Measurements from ENCODE around the gene KLHL36. TPM values are rescaled to one million over a fixed set of nuclear protein-coding genes. Genes with fewer than 3 reads are reported as not detected.

Gene KLHL36
- total and polyA plus RNA-seq, 9 of the 15 experiments (the other 6 are each of a cell fraction or from before 2014, with no cell fraction given): 2.1 to 51.2 (median 18.5) TPM

DNA sequence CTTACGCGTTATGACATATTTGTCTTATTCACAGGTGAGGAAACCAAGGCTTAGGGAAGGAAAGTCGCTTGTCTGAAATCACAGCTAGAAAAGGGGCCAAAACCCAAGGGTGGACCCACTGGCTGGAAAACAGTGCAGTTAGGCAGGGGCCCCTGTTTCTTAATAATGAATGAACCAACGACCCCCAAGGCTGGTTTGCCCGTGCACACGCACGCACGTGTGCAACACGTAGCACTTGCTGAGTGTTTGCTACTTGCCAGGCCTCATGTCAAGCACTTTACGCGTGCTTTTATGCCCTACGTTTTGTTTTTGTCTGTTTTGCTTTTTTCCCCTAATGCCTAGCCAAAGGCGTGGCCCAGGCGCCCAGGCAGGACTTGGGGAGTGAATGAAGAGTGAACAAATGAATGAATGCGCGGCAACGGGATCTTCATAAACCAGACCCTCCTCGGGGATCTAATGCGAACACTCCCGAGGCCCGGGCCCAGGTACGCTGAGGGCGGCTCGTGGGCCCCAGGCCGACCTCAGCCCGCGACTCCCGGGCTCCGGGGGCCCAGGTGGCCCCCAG, 50.9 kb downstream of the KLHL36 start (continued):
- TF ChIP-seq, protein P1, sequence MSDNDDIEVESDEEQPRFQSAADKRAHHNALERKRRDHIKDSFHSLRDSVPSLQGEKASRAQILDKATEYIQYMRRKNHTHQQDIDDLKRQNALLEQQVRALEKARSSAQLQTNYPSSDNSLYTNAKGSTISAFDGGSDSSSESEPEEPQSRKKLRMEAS (CRISPR knock-in tag; IDR thresholded peaks at IDR 0.05): peak; percentile 56; the same call in 1 of the 2 replicates
- TF ChIP-seq SRSF1 (IDR thresholded peaks at IDR 0.05; ENCODE audit: low read depth, low read length) (no peak), CBX3 (IDR thresholded peaks at IDR 0.05; ENCODE audit: borderline replicate concordance in 1 of 2, low read length in 2 of 2) (0 out of 3 replicates have a peak, but pooled peaks of 1 of the 2 experiments have one; percentile 12), ZNF165 (CRISPR knock-in tag; IDR thresholded peaks at IDR 0.05; ENCODE audit: borderline replicate concordance) (no peak), ZNF830 (CRISPR knock-in tag; IDR thresholded peaks at IDR 0.05) (no peak), KAT7 (CRISPR knock-in tag; IDR thresholded peaks at IDR 0.05; ENCODE audit: borderline replicate concordance) (peak; percentile 78; the same call in 1 of the 2 replicates)
- TF ChIP-seq, protein P2, sequence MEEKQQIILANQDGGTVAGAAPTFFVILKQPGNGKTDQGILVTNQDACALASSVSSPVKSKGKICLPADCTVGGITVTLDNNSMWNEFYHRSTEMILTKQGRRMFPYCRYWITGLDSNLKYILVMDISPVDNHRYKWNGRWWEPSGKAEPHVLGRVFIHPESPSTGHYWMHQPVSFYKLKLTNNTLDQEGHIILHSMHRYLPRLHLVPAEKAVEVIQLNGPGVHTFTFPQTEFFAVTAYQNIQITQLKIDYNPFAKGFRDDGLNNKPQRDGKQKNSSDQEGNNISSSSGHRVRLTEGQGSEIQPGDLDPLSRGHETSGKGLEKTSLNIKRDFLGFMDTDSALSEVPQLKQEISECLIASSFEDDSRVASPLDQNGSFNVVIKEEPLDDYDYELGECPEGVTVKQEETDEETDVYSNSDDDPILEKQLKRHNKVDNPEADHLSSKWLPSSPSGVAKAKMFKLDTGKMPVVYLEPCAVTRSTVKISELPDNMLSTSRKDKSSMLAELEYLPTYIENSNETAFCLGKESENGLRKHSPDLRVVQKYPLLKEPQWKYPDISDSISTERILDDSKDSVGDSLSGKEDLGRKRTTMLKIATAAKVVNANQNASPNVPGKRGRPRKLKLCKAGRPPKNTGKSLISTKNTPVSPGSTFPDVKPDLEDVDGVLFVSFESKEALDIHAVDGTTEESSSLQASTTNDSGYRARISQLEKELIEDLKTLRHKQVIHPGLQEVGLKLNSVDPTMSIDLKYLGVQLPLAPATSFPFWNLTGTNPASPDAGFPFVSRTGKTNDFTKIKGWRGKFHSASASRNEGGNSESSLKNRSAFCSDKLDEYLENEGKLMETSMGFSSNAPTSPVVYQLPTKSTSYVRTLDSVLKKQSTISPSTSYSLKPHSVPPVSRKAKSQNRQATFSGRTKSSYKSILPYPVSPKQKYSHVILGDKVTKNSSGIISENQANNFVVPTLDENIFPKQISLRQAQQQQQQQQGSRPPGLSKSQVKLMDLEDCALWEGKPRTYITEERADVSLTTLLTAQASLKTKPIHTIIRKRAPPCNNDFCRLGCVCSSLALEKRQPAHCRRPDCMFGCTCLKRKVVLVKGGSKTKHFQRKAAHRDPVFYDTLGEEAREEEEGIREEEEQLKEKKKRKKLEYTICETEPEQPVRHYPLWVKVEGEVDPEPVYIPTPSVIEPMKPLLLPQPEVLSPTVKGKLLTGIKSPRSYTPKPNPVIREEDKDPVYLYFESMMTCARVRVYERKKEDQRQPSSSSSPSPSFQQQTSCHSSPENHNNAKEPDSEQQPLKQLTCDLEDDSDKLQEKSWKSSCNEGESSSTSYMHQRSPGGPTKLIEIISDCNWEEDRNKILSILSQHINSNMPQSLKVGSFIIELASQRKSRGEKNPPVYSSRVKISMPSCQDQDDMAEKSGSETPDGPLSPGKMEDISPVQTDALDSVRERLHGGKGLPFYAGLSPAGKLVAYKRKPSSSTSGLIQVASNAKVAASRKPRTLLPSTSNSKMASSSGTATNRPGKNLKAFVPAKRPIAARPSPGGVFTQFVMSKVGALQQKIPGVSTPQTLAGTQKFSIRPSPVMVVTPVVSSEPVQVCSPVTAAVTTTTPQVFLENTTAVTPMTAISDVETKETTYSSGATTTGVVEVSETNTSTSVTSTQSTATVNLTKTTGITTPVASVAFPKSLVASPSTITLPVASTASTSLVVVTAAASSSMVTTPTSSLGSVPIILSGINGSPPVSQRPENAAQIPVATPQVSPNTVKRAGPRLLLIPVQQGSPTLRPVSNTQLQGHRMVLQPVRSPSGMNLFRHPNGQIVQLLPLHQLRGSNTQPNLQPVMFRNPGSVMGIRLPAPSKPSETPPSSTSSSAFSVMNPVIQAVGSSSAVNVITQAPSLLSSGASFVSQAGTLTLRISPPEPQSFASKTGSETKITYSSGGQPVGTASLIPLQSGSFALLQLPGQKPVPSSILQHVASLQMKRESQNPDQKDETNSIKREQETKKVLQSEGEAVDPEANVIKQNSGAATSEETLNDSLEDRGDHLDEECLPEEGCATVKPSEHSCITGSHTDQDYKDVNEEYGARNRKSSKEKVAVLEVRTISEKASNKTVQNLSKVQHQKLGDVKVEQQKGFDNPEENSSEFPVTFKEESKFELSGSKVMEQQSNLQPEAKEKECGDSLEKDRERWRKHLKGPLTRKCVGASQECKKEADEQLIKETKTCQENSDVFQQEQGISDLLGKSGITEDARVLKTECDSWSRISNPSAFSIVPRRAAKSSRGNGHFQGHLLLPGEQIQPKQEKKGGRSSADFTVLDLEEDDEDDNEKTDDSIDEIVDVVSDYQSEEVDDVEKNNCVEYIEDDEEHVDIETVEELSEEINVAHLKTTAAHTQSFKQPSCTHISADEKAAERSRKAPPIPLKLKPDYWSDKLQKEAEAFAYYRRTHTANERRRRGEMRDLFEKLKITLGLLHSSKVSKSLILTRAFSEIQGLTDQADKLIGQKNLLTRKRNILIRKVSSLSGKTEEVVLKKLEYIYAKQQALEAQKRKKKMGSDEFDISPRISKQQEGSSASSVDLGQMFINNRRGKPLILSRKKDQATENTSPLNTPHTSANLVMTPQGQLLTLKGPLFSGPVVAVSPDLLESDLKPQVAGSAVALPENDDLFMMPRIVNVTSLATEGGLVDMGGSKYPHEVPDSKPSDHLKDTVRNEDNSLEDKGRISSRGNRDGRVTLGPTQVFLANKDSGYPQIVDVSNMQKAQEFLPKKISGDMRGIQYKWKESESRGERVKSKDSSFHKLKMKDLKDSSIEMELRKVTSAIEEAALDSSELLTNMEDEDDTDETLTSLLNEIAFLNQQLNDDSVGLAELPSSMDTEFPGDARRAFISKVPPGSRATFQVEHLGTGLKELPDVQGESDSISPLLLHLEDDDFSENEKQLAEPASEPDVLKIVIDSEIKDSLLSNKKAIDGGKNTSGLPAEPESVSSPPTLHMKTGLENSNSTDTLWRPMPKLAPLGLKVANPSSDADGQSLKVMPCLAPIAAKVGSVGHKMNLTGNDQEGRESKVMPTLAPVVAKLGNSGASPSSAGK (IDR thresholded peaks at IDR 0.05): peak; percentile 39; the same call in 1 of the 2 replicates
- TF ChIP-seq, protein P3, sequence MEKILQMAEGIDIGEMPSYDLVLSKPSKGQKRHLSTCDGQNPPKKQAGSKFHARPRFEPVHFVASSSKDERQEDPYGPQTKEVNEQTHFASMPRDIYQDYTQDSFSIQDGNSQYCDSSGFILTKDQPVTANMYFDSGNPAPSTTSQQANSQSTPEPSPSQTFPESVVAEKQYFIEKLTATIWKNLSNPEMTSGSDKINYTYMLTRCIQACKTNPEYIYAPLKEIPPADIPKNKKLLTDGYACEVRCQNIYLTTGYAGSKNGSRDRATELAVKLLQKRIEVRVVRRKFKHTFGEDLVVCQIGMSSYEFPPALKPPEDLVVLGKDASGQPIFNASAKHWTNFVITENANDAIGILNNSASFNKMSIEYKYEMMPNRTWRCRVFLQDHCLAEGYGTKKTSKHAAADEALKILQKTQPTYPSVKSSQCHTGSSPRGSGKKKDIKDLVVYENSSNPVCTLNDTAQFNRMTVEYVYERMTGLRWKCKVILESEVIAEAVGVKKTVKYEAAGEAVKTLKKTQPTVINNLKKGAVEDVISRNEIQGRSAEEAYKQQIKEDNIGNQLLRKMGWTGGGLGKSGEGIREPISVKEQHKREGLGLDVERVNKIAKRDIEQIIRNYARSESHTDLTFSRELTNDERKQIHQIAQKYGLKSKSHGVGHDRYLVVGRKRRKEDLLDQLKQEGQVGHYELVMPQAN (IDR thresholded peaks at IDR 0.05; ENCODE audit: borderline replicate concordance): 0 out of 2 replicates have a peak, but pooled peaks have one; percentile 26
- TF ChIP-seq, protein P4, sequence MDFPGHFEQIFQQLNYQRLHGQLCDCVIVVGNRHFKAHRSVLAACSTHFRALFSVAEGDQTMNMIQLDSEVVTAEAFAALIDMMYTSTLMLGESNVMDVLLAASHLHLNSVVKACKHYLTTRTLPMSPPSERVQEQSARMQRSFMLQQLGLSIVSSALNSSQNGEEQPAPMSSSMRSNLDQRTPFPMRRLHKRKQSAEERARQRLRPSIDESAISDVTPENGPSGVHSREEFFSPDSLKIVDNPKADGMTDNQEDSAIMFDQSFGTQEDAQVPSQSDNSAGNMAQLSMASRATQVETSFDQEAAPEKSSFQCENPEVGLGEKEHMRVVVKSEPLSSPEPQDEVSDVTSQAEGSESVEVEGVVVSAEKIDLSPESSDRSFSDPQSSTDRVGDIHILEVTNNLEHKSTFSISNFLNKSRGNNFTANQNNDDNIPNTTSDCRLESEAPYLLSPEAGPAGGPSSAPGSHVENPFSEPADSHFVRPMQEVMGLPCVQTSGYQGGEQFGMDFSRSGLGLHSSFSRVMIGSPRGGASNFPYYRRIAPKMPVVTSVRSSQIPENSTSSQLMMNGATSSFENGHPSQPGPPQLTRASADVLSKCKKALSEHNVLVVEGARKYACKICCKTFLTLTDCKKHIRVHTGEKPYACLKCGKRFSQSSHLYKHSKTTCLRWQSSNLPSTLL (IDR thresholded peaks at IDR 0.05): no peak
